ENCODE measurements around the gene LRRC28. TPM values are rescaled to one million over a fixed set of nuclear protein-coding genes. Genes with fewer than 3 reads are reported as not detected.

LRRC28 gene
- total RNA-seq, 1 donor from 2014 or later: 34.2 TPM

DNA sequence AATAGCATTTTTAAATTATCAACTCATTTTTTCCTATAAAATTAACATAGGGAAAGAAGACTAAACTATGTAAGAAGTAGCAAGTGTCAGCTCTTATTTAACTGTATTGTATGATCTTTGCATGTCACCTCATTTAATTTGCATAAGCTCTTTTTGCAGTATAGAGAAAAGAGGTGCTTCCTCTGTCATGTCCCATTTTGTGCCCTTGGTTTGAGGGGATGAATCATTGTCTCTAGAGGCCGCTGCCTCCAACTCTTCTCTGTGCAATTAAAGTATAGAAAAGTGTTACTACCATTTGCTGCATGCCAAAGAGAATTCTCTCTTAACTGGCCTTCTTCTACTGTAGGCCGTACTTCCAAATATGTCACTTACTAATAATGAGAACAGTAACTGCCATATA lies 93.4 kb downstream of the LRRC28 start:
- H3K4me3 ChIP-seq (ENCODE audit: low read depth, low read length): no peak overlapping the region
- H3K36me3 ChIP-seq (ENCODE audit: control insufficient read depth, insufficient read depth, low read length): no peaks in the 10 kb centered on the region
- no peak for DNase-seq (ENCODE audit: low read depth)
- TF ChIP-seq, protein P1, sequence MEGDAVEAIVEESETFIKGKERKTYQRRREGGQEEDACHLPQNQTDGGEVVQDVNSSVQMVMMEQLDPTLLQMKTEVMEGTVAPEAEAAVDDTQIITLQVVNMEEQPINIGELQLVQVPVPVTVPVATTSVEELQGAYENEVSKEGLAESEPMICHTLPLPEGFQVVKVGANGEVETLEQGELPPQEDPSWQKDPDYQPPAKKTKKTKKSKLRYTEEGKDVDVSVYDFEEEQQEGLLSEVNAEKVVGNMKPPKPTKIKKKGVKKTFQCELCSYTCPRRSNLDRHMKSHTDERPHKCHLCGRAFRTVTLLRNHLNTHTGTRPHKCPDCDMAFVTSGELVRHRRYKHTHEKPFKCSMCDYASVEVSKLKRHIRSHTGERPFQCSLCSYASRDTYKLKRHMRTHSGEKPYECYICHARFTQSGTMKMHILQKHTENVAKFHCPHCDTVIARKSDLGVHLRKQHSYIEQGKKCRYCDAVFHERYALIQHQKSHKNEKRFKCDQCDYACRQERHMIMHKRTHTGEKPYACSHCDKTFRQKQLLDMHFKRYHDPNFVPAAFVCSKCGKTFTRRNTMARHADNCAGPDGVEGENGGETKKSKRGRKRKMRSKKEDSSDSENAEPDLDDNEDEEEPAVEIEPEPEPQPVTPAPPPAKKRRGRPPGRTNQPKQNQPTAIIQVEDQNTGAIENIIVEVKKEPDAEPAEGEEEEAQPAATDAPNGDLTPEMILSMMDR (IDR thresholded peaks at IDR 0.05; ENCODE audit: insufficient read depth, low read length, poor library complexity, severe bottlenecking): no peak
- H3K27me3 ChIP-seq (ENCODE audit: control insufficient read depth, insufficient read depth, low read length): no peaks in the 10 kb centered on the region

DNA sequence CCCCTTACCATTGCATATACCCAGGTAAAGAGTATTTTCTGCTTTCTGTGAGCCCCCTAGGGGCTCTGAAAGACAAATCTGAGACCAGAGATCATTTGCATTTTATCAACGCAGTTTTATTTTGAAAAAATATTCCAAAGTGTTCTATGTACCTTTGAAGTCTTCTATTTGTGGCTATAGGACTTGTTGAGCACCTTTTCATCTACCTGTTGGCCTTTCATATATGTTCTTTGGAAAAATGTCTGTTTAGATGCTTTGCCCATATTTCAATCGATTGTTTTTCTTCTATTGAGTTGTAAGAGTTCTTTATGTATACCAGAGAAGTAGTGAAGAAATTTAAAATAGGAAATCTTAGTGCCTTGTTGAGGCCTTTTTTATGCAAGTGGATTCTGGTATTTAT lies 94.0 kb downstream of the LRRC28 start:
- no peak overlapping the region for H3K4me3 ChIP-seq (ENCODE audit: low read depth, low read length)
- TF ChIP-seq, protein P1 (IDR thresholded peaks at IDR 0.05; ENCODE audit: insufficient read depth, low read length, poor library complexity, severe bottlenecking): no peak
- DNase-seq (ENCODE audit: low read depth): no peak
- H3K36me3 ChIP-seq (ENCODE audit: control insufficient read depth, insufficient read depth, low read length): no peaks in the 10 kb centered on the region
- H3K27me3 ChIP-seq (ENCODE audit: control insufficient read depth, insufficient read depth, low read length): no peaks in the 10 kb centered on the region

DNA sequence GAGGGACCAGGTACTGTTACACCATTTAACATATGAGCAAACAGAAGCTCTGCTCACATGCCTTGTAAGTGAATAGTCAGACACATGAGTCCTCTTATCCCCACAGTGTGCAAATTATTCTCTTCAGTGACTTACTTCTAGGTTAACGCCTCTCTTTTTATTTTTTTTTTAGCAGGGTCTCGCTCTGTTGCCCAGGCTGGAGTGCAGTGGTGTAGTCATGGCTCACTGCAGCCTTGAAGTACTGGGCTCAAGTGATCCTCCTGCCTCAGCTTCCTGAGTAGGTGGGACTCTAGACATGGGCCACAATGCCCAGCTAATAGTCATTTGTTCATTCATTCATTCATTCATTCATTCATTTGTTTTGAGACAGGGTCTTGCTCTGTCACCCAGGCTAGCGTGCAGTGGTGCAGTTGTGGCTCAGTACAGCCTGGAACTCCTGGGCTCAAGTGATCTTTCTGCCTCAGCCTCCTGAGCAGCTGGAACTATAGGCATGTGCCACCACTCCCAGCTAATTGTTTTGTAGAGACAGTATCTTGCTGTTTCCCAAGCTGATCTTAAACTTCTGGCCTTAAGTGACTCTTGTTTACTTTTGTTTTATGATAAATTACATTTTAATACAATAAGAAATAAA lies 94.7 kb downstream of the LRRC28 start:
- H3K27me3 ChIP-seq (ENCODE audit: control insufficient read depth, insufficient read depth, low read length): no peaks in the 10 kb centered on the region
- TF ChIP-seq, protein P1 (IDR thresholded peaks at IDR 0.05; ENCODE audit: insufficient read depth, low read length, poor library complexity, severe bottlenecking): no peak
- DNase-seq (ENCODE audit: low read depth): no peak

DNA sequence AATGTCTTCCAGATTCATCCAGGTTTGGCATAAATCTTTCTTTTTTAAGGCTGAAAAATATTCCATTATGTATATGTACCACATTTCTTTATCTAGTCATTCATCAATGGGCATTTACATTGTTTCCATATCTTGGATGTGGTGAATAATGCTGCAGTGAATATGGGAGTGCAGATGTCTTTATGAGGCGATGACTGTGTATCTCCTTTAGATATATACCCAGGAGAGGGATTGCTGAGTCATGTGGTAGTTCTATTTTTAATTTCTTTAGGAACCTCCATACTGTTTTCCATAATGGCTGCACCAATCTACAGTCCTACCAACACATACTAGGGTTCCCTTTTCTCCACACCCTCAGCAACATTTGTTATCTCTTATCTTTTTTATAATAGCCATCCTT lies 96.3 kb downstream of the LRRC28 start:
- TF ChIP-seq, protein P1 (IDR thresholded peaks at IDR 0.05; ENCODE audit: insufficient read depth, low read length, poor library complexity, severe bottlenecking): no peak
- no peaks in the 10 kb centered on the region for H3K27me3 ChIP-seq (ENCODE audit: control insufficient read depth, insufficient read depth, low read length)
- no peaks in the 10 kb centered on the region for H3K36me3 ChIP-seq (ENCODE audit: control insufficient read depth, insufficient read depth, low read length)
- DNase-seq (ENCODE audit: low read depth): no peak
- no peak overlapping the region for H3K4me3 ChIP-seq (ENCODE audit: low read depth, low read length)

More for the DNA sequence above, 94.7 kb downstream of the LRRC28 start:
- no peaks in the 10 kb centered on the region for H3K36me3 ChIP-seq (ENCODE audit: control insufficient read depth, insufficient read depth, low read length)
- no peak overlapping the region for H3K4me3 ChIP-seq (ENCODE audit: low read depth, low read length)

DNA sequence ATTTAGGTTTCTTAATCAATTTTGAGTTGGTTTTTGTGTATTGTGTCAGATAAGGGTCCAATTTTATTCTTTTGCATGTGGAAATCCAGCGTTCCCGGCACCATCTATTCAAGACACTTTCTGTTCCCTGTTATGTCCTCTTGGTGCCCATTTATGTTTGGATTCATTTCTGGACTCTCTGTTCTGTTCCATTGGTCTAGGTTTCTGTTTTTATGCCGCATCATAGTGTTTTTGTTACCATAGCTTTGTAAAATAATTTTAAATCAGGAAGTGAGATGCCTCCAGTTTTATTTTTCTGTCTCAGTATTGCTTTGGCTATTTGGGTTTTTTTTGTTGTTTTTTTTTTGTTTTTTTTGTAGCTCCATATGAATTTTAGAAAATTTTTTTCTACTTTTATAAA lies 97.1 kb downstream of the LRRC28 start:
- no peak for DNase-seq (ENCODE audit: low read depth)
- Histone ChIP-seq H3K36me3 (ENCODE audit: control insufficient read depth, insufficient read depth, low read length) (no peaks in the 10 kb centered on the region), H3K27me3 (ENCODE audit: control insufficient read depth, insufficient read depth, low read length) (no peaks in the 10 kb centered on the region), H3K4me3 (ENCODE audit: low read depth, low read length) (no peak overlapping the region)
- TF ChIP-seq, protein P1 (IDR thresholded peaks at IDR 0.05; ENCODE audit: insufficient read depth, low read length, poor library complexity, severe bottlenecking): no peak

DNA sequence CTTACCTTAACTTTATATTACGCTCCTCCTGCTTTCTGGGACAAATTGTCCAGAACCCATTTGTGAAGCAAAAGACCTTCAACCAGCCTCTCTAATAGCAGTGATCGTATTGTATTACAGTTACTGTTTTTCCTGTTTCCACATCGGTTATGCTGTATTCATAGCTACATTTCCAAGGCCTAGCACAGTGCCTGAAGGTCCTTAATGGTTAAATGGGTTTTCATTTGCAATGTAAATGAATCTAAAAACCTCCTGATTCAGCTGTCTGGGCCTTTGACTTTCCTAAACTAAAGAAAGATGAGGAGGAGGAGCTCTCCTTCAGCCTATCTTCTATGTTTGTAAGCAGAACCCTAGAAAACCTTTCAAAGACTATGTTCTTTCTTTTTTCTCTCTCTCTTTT lies 99.1 kb downstream of the LRRC28 start:
- Histone ChIP-seq H3K27me3 (ENCODE audit: control insufficient read depth, insufficient read depth, low read length) (no peaks in the 10 kb centered on the region), H3K4me3 (ENCODE audit: low read depth, low read length) (no peak overlapping the region), H3K36me3 (ENCODE audit: control insufficient read depth, insufficient read depth, low read length) (no peaks in the 10 kb centered on the region)
- TF ChIP-seq, protein P1 (IDR thresholded peaks at IDR 0.05; ENCODE audit: insufficient read depth, low read length, poor library complexity, severe bottlenecking): no peak
- no peak for DNase-seq (ENCODE audit: low read depth)
